Esophagus mucosa (tissue), 1 donor: Measurements from ENCODE around the gene SPATS1. TPM values are rescaled to one million over a fixed set of nuclear protein-coding genes. Genes with fewer than 3 reads are reported as not detected.

Source experiments
- ATAC-seq: fragments of 200-7000 bp; cut with Tn5 transposase; one replicate; pipeline ENCODE4 v1.9.1; 2020
- total RNA-seq: library from RNA; stranded (reverse); gene quantifications from one replicate; pipeline ENCODE4 v1.2.4, GENCODE V29; 2023
- donor health status: DM: yes; HTN: yes; CAD: no.

SPATS1 gene
- total RNA-seq, 1 donor from 2014 or later, result not detected

DNA sequence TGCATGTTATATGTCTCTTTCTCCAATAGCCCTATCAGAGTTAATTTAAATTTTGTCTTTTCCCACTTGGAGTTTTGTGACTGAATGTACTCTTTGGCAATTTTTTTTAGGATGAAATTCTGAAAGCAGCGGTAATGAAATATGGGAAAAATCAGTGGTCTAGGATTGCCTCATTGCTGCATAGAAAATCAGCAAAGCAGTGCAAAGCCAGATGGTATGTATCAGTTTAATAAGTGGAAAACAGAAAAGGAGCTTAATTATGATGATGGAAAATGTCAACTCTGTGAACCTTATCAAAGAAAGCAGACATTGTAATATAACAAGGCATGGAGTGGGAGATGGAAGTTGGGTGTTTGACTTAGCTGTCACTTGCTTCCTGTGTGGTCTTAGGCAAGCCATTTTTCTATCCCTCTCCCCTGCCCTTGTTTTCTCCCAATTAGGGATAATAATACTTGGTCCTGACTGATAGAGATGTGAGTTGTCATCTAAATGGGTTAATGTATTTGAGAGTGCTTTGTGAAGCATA is 47.8 kb downstream of the SPATS1 start:
- ATAC-seq, result no peak

Other genes with a start within 250 kb of the SPATS1 start
- gene MRPL14, start 215.2 kb upstream of the SPATS1 start, total RNA-seq, result 47.4 TPM
- gene TMEM63B, start 215.1 kb upstream of the SPATS1 start, total RNA-seq, result 42.4 TPM
- 0.12 TPM for gene CAPN11, start 183.8 kb upstream of the SPATS1 start, total RNA-seq
- 0.44 TPM for gene MYMX, start 125.7 kb upstream of the SPATS1 start, total RNA-seq
- 12.8 TPM for gene SLC29A1, start 119.1 kb upstream of the SPATS1 start, total RNA-seq
- gene HSP90AB1, start 95.5 kb upstream of the SPATS1 start, total RNA-seq, result 412 TPM
- gene SLC35B2, start 85.1 kb upstream of the SPATS1 start, total RNA-seq, result 15.7 TPM
- gene NFKBIE, start 77.1 kb upstream of the SPATS1 start, total RNA-seq, result 2.8 TPM
- not detected for gene TMEM151B, start 72.2 kb upstream of the SPATS1 start, total RNA-seq
- gene AARS2, start 29.3 kb upstream of the SPATS1 start, total RNA-seq, result 9.1 TPM
- 9.9 TPM for gene CDC5L, start 45.1 kb downstream of the SPATS1 start, total RNA-seq